ENCODE data around the gene C19orf44.

- TF ChIP-seq CTCF (IDR thresholded peaks at IDR 0.05; ENCODE audit: low read depth, low read length) (no peak), MYC (IDR thresholded peaks at IDR 0.05; ENCODE audit: low read depth, low read length) (no peak), POLR2A (IDR thresholded peaks at IDR 0.05; ENCODE audit: extremely low read depth, insufficient read length) (no peak)
These were observed 73.6 kb downstream of the C19orf44 start for GRCh38 chr19:16569609-16570320.
